ENCODE data around the gene IL1RN. TPM values are rescaled to one million over a fixed set of nuclear protein-coding genes. Genes with fewer than 3 reads are reported as not detected.

IL1RN gene
- total RNA-seq, 1 experiment from 2014 or later = not detected

- ChIA-PET POLR2A (no interaction called here), CTCF (no interaction called here)
- DNase-seq (ENCODE audit: low read depth, low spot score) (no peak), ATAC-seq (no peak)
- no peaks in the 10 kb centered on the region for H3K27me3 ChIP-seq (ENCODE audit: control insufficient read depth, insufficient read depth, low read length)
- no peaks in the 10 kb centered on the region for H3K4me1 ChIP-seq (ENCODE audit: control insufficient read depth, insufficient read depth, low read length)
- BruUV-seq (replicated peaks) = no TSS peak
- H3K27ac ChIP-seq (ENCODE audit: low read length) = no peak overlapping the region
- no peaks in the 10 kb centered on the region for H3K36me3 ChIP-seq (ENCODE audit: control insufficient read depth, insufficient read depth, low read length)
- intact Hi-C loops (cut with micrococcal nuclease; ENCODE audit: unreplicated experiment) = no loop called here
- no peak for TF ChIP-seq CTCF (IDR thresholded peaks at IDR 0.05)
- no peak for TF ChIP-seq REST (IDR thresholded peaks at IDR 0.05; ENCODE audit: insufficient read depth in 1 of 2, low read depth in 2 of 2, low read length in 1 of 2)
- no peak for TF ChIP-seq POLR2AphosphoS5 (IDR thresholded peaks at IDR 0.05; ENCODE audit: low read depth, low read length)
- in situ Hi-C loops (cut with HindIII; ENCODE audit: low pct_unique_long_range_greater_than_20kb, low sequenced_read_pairs) = no loop called here
- no peak overlapping the region for H3K4me3 ChIP-seq (ENCODE audit: low read depth in 2 of 2, low read length in 2 of 2)
- H3K9me3 ChIP-seq (ENCODE audit: control insufficient read depth, insufficient read depth, low read depth, low read length) = no peaks in the 10 kb centered on the region
These were observed 49.4 kb downstream of the IL1RN start for GRCh38 chr2:113176696-113177355.

- Histone ChIP-seq H3K27me3 (ENCODE audit: control insufficient read depth, insufficient read depth, low read length) (no peaks in the 10 kb centered on the region), H3K4me1 (ENCODE audit: control insufficient read depth, insufficient read depth, low read length) (no peaks in the 10 kb centered on the region), H3K9me3 (ENCODE audit: control insufficient read depth, insufficient read depth, low read depth, low read length) (no peaks in the 10 kb centered on the region), H3K4me3 (ENCODE audit: low read depth in 2 of 2, low read length in 2 of 2) (no peak overlapping the region), H3K36me3 (ENCODE audit: control insufficient read depth, insufficient read depth, low read length) (no peaks in the 10 kb centered on the region), H3K27ac (ENCODE audit: low read length) (no peak overlapping the region)
- TF ChIP-seq CTCF (IDR thresholded peaks at IDR 0.05) = no peak
- in situ Hi-C loops (cut with HindIII; ENCODE audit: low pct_unique_long_range_greater_than_20kb, low sequenced_read_pairs) = no loop called here
- ATAC-seq (no peak), DNase-seq (ENCODE audit: low read depth, low spot score) (no peak)
- ChIA-PET CTCF (no interaction called here), POLR2A (no interaction called here)
- intact Hi-C loops (cut with micrococcal nuclease; ENCODE audit: unreplicated experiment) = no loop called here
- no TSS peak for BruUV-seq (replicated peaks)
These were observed 50.8 kb downstream of the IL1RN start for GRCh38 chr2:113178069-113178746.

GRCh38 chr2:113178891-113179290 is 51.5 kb downstream of the IL1RN start:
- no peak for ATAC-seq
- Histone ChIP-seq H3K27me3 (ENCODE audit: control insufficient read depth, insufficient read depth, low read length) (no peaks in the 10 kb centered on the region), H3K36me3 (ENCODE audit: control insufficient read depth, insufficient read depth, low read length) (no peaks in the 10 kb centered on the region), H3K27ac (ENCODE audit: low read length) (no peak overlapping the region), H3K4me3 (ENCODE audit: low read depth in 2 of 2, low read length in 2 of 2) (no peak overlapping the region), H3K4me1 (ENCODE audit: control insufficient read depth, insufficient read depth, low read length) (no peaks in the 10 kb centered on the region), H3K9me3 (ENCODE audit: control insufficient read depth, insufficient read depth, low read depth, low read length) (no peaks in the 10 kb centered on the region)
- TF ChIP-seq CTCF (IDR thresholded peaks at IDR 0.05) (no peak), REST (IDR thresholded peaks at IDR 0.05; ENCODE audit: insufficient read depth in 1 of 2, low read depth in 2 of 2, low read length in 1 of 2) (no peak), TCF7L2 (IDR thresholded peaks at IDR 0.05; ENCODE audit: low read depth, low read length) (no peak), POLR2AphosphoS5 (IDR thresholded peaks at IDR 0.05; ENCODE audit: low read depth, low read length) (no peak), SIN3A (IDR thresholded peaks at IDR 0.05; ENCODE audit: borderline replicate concordance, insufficient read depth, low read depth, low read length) (no peak)
- intact Hi-C loops (cut with micrococcal nuclease; ENCODE audit: unreplicated experiment) (no loop called here), in situ Hi-C loops (cut with HindIII; ENCODE audit: low pct_unique_long_range_greater_than_20kb, low sequenced_read_pairs) (no loop called here)
- no peak for DNase-seq (ENCODE audit: low read depth, low spot score)
- no TSS peak for BruUV-seq (replicated peaks)
- POLR2A ChIA-PET = no interaction called here
- CTCF ChIA-PET = no interaction called here
